ENCODE results near the gene SOHLH2.

The SOHLH2 gene

GRCh38 chr13:36130552-36131221 lies 83.7 kb downstream of the SOHLH2 start:
- no peak for DNase-seq

GRCh38 chr13:36130193-36130551 lies 84.2 kb downstream of the SOHLH2 start:
- DNase-seq = no peak

DNA sequence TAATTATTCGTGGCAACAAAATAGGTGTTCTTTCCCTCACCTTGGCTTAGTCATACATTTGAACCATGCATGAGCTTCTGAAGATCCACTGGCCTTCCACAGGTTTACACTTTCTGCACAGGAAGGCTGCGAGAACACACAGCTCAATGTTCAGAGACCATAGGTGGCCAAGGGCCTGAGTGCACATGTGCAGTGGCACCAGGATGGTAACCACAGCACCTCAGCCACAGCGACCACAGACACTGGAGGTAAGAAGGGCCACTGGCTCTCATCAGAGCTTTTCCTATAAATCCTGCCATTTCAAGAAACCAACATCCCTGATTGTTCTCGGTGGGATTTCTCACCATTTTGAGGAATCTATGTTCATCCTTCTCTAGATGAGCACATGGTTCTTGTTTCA lies 84.8 kb downstream of the SOHLH2 start:
- DNase-seq = no peak

DNA sequence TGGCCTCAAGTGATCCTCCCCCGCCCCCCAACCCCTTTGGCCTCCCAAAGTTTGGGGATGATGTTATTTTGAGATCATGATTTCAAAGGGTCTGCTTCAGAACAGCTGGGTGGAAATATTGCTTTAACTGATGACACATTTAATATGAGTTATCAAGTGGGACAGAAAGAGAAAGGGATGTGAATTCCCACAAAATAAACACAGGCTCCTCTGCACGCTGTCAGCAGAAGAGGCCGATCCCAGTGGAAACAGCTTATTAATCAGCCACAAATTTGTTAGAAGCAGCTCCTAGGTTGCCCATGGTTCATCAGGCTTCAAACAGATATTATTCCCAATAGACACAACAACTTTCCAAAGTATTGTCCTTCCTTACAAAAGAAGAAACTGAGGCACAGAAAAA lies 87.9 kb downstream of the SOHLH2 start:
- DNase-seq = no peak

GRCh38 chr13:36125841-36126240 lies 88.5 kb downstream of the SOHLH2 start:
- no peak for DNase-seq

- no peak for DNase-seq
These were observed 90.0 kb downstream of the SOHLH2 start for GRCh38 chr13:36124236-36124822.
